RWPE1 (cell line): ENCODE measurements around the gene RADIL.
"Not testable (repeated sequence)": the region's sequence is repeated elsewhere in the genome, so short reads cannot be mapped to it uniquely, and the experiment has no call there.

Experiments used
- CTCF ChIA-PET: fragments of 350-600 bp; sonication (Branson Sonifier 250); formaldehyde crosslinking; extraction: SDS; loops from one replicate; lab custom pipeline; 2021; lab: Yijun Ruan, JAX
- POLR2A ChIA-PET: fragments of 400-600 bp; formaldehyde crosslinking; extraction: SDS; loops from one replicate; lab custom pipeline; 2020; ENCODE audit warnings: antibody characterized with exemption; ENCODE audit not compliant: low non-redundant PET; lab: Yijun Ruan, JAX
- DNase-seq: peaks from one replicate; pipeline ENCODE4 v3.0.0; 2012; ENCODE audit warnings: low spot score
- H3K27ac ChIP-seq: fragments of 450-650 bp; 2 replicates; pipeline ENCODE4 v1.5.1; 2017
- CTCF ChIP-seq: fragments of 450-650 bp; conservative IDR thresholded peaks from 2 replicates; pipeline ENCODE4 v1.5.1; 2017; ENCODE audit warnings: low read depth, mild to moderate bottlenecking

RADIL gene

GRCh38 chr7:4797858-4798705, 85.4 kb downstream of the RADIL start:
- peak; percentile 70 for DNase-seq
- TF ChIP-seq CTCF = peak; percentile 77
- ChIA-PET CTCF (interaction anchor here (0.5 to 2.2 kb wide), 17 partner anchors 13 to 876 kb away, joined by 3 to 25 read pairs (median 3); no protein-coding TSS in a partner anchor), POLR2A (no interaction called here)
- H3K27ac ChIP-seq = 0 out of 2 replicates have a peak overlapping the region, but pooled peaks have one; percentile 4

- no peak for DNase-seq
- POLR2A ChIA-PET = no interaction called here
- CTCF ChIA-PET = interaction anchor here (2.2 kb wide), 1 partner anchor 289 kb away, joined by 25 read pairs; no protein-coding TSS in a partner anchor
- TF ChIP-seq CTCF = no peak
- no peak overlapping the region for H3K27ac ChIP-seq
These were observed 87.1 kb downstream of the RADIL start for GRCh38 chr7:4796453-4796852.

- CTCF ChIA-PET = interaction anchor here (0.6 to 1.0 kb wide), 4 partner anchors 13 to 1001 kb away, joined by 3 read pairs; no protein-coding TSS in a partner anchor
- POLR2A ChIA-PET = no interaction called here
- no peak for TF ChIP-seq CTCF
- no peak for DNase-seq
- H3K27ac ChIP-seq = no peak overlapping the region
These were observed 88.7 kb downstream of the RADIL start for GRCh38 chr7:4794591-4795350.

- CTCF ChIA-PET = interaction anchor here (0.6 to 1.0 kb wide), 2 partner anchors 291 to 315 kb away, joined by 3 read pairs; no protein-coding TSS in a partner anchor
- POLR2A ChIA-PET, DNase-seq, H3K27ac ChIP-seq: not testable (repeated sequence)
These were observed 89.3 kb downstream of the RADIL start for GRCh38 chr7:4794171-4794570.

- DNase-seq, POLR2A ChIA-PET: not testable (repeated sequence)
- H3K27ac ChIP-seq = peak overlapping the region; percentile 8; the same call in 1 of the 2 replicates
- CTCF ChIA-PET = interaction anchor here (0.6 kb wide), 1 partner anchor 205 kb away, joined by 4 read pairs; no protein-coding TSS in a partner anchor
These were observed 90.0 kb downstream of the RADIL start for GRCh38 chr7:4793385-4793993.

- POLR2A ChIA-PET = interaction anchor here (0.6 kb wide), 1 partner anchor 348 kb away, joined by 3 read pairs; no protein-coding TSS in a partner anchor
- TF ChIP-seq CTCF = no peak
- 0 out of 2 replicates have a peak overlapping the region, but pooled peaks have one; percentile 8 for H3K27ac ChIP-seq
- DNase-seq = no peak
- CTCF ChIA-PET = interaction anchor here (0.6 to 0.9 kb wide), 5 partner anchors 206 to 1550 kb away, joined by 3 to 5 read pairs (median 4); no protein-coding TSS in a partner anchor
These were observed 90.9 kb downstream of the RADIL start for GRCh38 chr7:4792537-4793126.
